Endothelial cell of umbilical vein (primary cell): ENCODE results near the gene SOCS3. TPM values are rescaled to one million over a fixed set of nuclear protein-coding genes. Genes with fewer than 3 reads are reported as not detected.

Experiments
- BruUV-seq: library from RNA; stranded (reverse); fragments of 400-500 nt; replicated peaks from 2 replicates; lab custom pipeline; 2021; lab: Mats Ljungman, UMichigan
- CTCF ChIA-PET: fragments of 300-600, 350-600 bp; sonication (Branson Sonifier 250); formaldehyde crosslinking; loops from one replicate; lab custom pipeline; 2021; ENCODE audit warnings: antibody characterized with exemption, inconsistent platforms; lab: Charles Lee
- POLR2A ChIA-PET: fragments of 300-600, 350-600 bp; sonication (Branson Sonifier 250); formaldehyde crosslinking; loops from one replicate; lab custom pipeline; 2021; ENCODE audit warnings: antibody characterized with exemption, inconsistent platforms; lab: Charles Lee
- DNase-seq: peaks from one replicate; pipeline ENCODE4 v3.0.0-alpha.2; 2011; ENCODE audit warnings: low read depth, low spot score
- FAIRE-seq: peaks from 2 replicates; lab custom pipeline; 2011; peaks lifted over from hg19 to GRCh38; lab: Jason Lieb, UNC
- H2AFZ ChIP-seq: 2 replicates; pipeline ENCODE4 v1.6.0; 2012; ENCODE audit warnings: low read depth, low read length, control low read depth, inconsistent platforms
- H3K27ac ChIP-seq: 2 replicates; pipeline ENCODE4 v1.5.1; 2011; ENCODE audit warnings: low read depth, mild to moderate bottlenecking, control low read depth, low read length, moderate library complexity; ENCODE audit not compliant: insufficient read depth
- H3K27me3 ChIP-seq, 2 experiments: 2 replicates each; pipeline versions ENCODE4 v1.6.0 to v1.6.1; 2011; ENCODE audit warnings: low read length in 2 of 2, mixed read lengths in 1 of 2; ENCODE audit not compliant: control insufficient read depth in 2 of 2, insufficient read depth in 2 of 2
- H3K36me3 ChIP-seq, 2 experiments: 2 replicates in 1 of 2; 3 replicates in 1 of 2; pipeline ENCODE4 v1.5.1; 2011; ENCODE audit warnings: low read length in 2 of 2, mild to moderate bottlenecking in 1 of 2, moderate library complexity in 1 of 2; ENCODE audit not compliant: control insufficient read depth in 2 of 2, insufficient read depth in 2 of 2; ENCODE audit errors: extremely low read depth in 1 of 2
- H3K4me1 ChIP-seq: 3 replicates; pipeline ENCODE4 v1.5.1; 2011; ENCODE audit warnings: mild to moderate bottlenecking, low read length; ENCODE audit not compliant: control insufficient read depth, insufficient read depth; ENCODE audit errors: extremely low read depth
- H3K4me2 ChIP-seq: 2 replicates; pipeline ENCODE4 v1.6.1; 2011; ENCODE audit warnings: low read length, control low read depth, mixed read lengths; ENCODE audit not compliant: insufficient read depth
- H3K4me3 ChIP-seq, 3 experiments: fragments of 200-600 bp in 1 of 3; sonication (generic), shearing (Covaris generic) in 1 of 3; replicated peaks in 1 of 3; 2 replicates each; pipeline ENCODE4 v1.5.1; 2011 to 2016; ENCODE audit warnings: control low read depth in 3 of 3, low read length in 3 of 3, mild to moderate bottlenecking in 2 of 3, inconsistent platforms in 1 of 3, low read depth in 1 of 3, moderate library complexity in 1 of 3; ENCODE audit not compliant: insufficient read depth in 1 of 3
- H3K79me2 ChIP-seq: 2 replicates; pipeline ENCODE4 v1.6.0; 2012; ENCODE audit warnings: low read length, inconsistent platforms; ENCODE audit not compliant: control insufficient read depth, insufficient read depth
- H3K9ac ChIP-seq: replicated peaks from 2 replicates; pipeline ENCODE3; 2011; ENCODE audit warnings: low read length, control low read depth; ENCODE audit not compliant: insufficient read depth; ENCODE audit errors: extremely low read depth
- H3K9me1 ChIP-seq: replicated peaks from 3 replicates; pipeline ENCODE4 v1.6.0; 2011; ENCODE audit warnings: mild to moderate bottlenecking, low read length; ENCODE audit not compliant: control insufficient read depth, insufficient read depth; ENCODE audit errors: extremely low read depth
- H3K9me3 ChIP-seq: replicated peaks from 2 replicates; pipeline ENCODE4 v1.5.1; 2012; ENCODE audit warnings: low read length, inconsistent platforms; ENCODE audit not compliant: control insufficient read depth, insufficient read depth
- H4K20me1 ChIP-seq: replicated peaks from 2 replicates; pipeline ENCODE3; 2011; ENCODE audit warnings: mild to moderate bottlenecking, low read length; ENCODE audit not compliant: control insufficient read depth, insufficient read depth; ENCODE audit errors: extremely low read depth
- EZH2 ChIP-seq: IDR thresholded peaks from 2 replicates; pipeline ENCODE4 v1.6.1; 2012; ENCODE audit warnings: borderline replicate concordance, low read depth, mild to moderate bottlenecking, moderate library complexity, low read length, inconsistent platforms; ENCODE audit not compliant: severe bottlenecking
- FOS ChIP-seq: IDR thresholded peaks from 2 replicates; pipeline ENCODE4 v1.6.1; 2011; ENCODE audit warnings: mild to moderate bottlenecking, low read length, moderate library complexity, borderline replicate concordance; ENCODE audit not compliant: insufficient read depth
- GATA2 ChIP-seq: IDR thresholded peaks from 2 replicates; pipeline ENCODE4 v1.7.0; 2011; ENCODE audit warnings: low read depth, mild to moderate bottlenecking, moderate library complexity, mixed read lengths, low read length; ENCODE audit not compliant: insufficient read length, insufficient read depth
- JUN ChIP-seq: IDR thresholded peaks from 2 replicates; pipeline ENCODE4 v1.6.1; 2011; ENCODE audit warnings: borderline replicate concordance, low read depth; ENCODE audit not compliant: insufficient read length, insufficient read depth
- MYC ChIP-seq: IDR thresholded peaks from one replicate; pipeline ENCODE4 v1.6.1; 2011; ENCODE audit warnings: mild to moderate bottlenecking, low read depth, low read length
- POLR2A ChIP-seq: IDR thresholded peaks from 2 replicates; pipeline ENCODE4 v1.6.1; 2012; ENCODE audit warnings: low read depth, mild to moderate bottlenecking, control low read depth, low read length
- POLR2AphosphoS5 ChIP-seq: IDR thresholded peaks from 2 replicates; pipeline ENCODE4 v1.6.1; 2012; ENCODE audit warnings: low read depth, mild to moderate bottlenecking, control low read depth, low read length, moderate library complexity; ENCODE audit not compliant: insufficient read depth
- dilution Hi-C: fragments of 300-500 bp; cut with MboI; formaldehyde crosslinking; loops from one replicate; pipeline ENCODE4 v1.15.0; 2019; ENCODE audit warnings: low sequenced_read_pairs; ENCODE audit not compliant: extremely low pct_ligation_motif_present
- intact Hi-C: fragments of 100-400 bp; cut with micrococcal nuclease; formaldehyde crosslinking; loops from one replicate; pipeline ENCODE4 v1.10.0; 2022
- polyA plus RNA-seq, 4 experiments: library from polyadenylated mRNA; depleted of rRNA in 3 of 4; stranded (reverse) in 3 of 4; unstranded in 1 of 4; fragments of >200 nt; gene quantifications; 2 replicates each; pipeline versions ENCODE4 v1.2.1 to v1.2.3, GENCODE V29; 2011 to 2012; ENCODE audit warnings: missing spikeins in 1 of 4
- total RNA-seq: library from RNA; stranded (reverse); gene quantifications from 2 replicates; pipeline ENCODE4 v1.2.3, GENCODE V29; 2021
- TF ChIP-seq, protein P1 (sequence below), 2 donors: IDR thresholded peaks; 1 replicate in 1 of 2; 2 replicates in 1 of 2; pipeline ENCODE4 v1.5.1; 2011; ENCODE audit warnings: low read length in 2 of 2, mild to moderate bottlenecking in 2 of 2, moderate library complexity in 2 of 2, control low read depth in 1 of 2, inconsistent platforms in 1 of 2, low read depth in 1 of 2; ENCODE audit not compliant: insufficient read depth in 1 of 2; ENCODE audit errors: extremely low read depth in 1 of 2
- TF ChIP-seq, protein P2 (sequence below): IDR thresholded peaks from 2 replicates; pipeline ENCODE4 v1.6.1; 2011; ENCODE audit not compliant: insufficient read depth, insufficient read length

Gene SOCS3
- total and polyA plus RNA-seq, 2 donors (not counting 3 experiments of a cell fraction or from before 2014, with no cell fraction given): 6.2 to 14.3 TPM

DNA sequence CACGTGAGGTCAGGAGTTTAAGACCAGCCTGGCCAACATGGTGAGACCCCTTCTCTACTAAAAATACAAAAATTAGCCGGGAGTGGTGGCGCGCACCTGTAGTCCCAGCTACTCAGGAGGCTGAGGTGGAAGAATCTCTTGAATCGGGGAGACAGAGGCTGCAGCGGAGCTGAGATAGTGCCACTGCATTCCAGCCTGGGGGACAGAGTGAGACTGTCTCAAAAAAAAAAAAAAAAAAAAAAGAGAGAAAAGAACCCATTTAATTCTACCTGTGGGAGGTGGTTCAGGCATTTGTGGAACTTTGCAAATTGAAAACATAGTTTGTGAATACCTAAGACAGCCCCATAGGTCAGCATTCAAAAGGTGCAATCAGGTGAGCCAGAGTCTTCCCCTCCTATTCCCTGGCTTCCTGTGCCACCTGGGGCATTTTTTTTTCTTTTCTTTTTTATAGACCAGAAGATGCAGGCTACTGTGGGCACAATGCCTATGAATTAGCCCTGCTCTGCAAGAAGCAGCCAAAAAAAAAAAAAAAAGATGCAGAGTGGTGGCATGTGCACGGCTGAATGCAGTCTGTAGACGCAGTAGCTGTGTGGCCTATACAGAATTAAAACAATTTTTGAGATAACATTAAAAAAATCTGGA, 9.1 kb upstream of the SOCS3 start:
- H3K27ac ChIP-seq: no peak overlapping the region
- no peak overlapping the region for H3K4me3 ChIP-seq
- no peak overlapping the region for H3K9ac ChIP-seq
- no peaks in the 10 kb centered on the region for H3K9me3 ChIP-seq
- no peaks in the 10 kb centered on the region for H3K79me2 ChIP-seq
- no peak overlapping the region for H3K4me2 ChIP-seq
- CTCF ChIA-PET: interaction anchor here (1.1 to 4.2 kb wide), 7 partner anchors 8 to 57 kb away, joined by 3 to 22 read pairs (median 4); no protein-coding TSS in a partner anchor
- peaks cover 11% of the 10 kb centered on the region for H3K4me1 ChIP-seq
- H3K9me1 ChIP-seq: no peaks in the 10 kb centered on the region
- POLR2A ChIA-PET: no interaction called here
- no peaks in the 10 kb centered on the region for H3K36me3 ChIP-seq
- dilution Hi-C loops (no loop called here), intact Hi-C loops (no loop called here)
- DNase-seq (no peak), FAIRE-seq (no peak)
- H2AFZ ChIP-seq: no peak overlapping the region
- no peak for TF ChIP-seq EZH2
- TF ChIP-seq, protein P1, sequence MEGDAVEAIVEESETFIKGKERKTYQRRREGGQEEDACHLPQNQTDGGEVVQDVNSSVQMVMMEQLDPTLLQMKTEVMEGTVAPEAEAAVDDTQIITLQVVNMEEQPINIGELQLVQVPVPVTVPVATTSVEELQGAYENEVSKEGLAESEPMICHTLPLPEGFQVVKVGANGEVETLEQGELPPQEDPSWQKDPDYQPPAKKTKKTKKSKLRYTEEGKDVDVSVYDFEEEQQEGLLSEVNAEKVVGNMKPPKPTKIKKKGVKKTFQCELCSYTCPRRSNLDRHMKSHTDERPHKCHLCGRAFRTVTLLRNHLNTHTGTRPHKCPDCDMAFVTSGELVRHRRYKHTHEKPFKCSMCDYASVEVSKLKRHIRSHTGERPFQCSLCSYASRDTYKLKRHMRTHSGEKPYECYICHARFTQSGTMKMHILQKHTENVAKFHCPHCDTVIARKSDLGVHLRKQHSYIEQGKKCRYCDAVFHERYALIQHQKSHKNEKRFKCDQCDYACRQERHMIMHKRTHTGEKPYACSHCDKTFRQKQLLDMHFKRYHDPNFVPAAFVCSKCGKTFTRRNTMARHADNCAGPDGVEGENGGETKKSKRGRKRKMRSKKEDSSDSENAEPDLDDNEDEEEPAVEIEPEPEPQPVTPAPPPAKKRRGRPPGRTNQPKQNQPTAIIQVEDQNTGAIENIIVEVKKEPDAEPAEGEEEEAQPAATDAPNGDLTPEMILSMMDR (IDR thresholded peaks at IDR 0.05; ENCODE audit: extremely low read depth in 1 of 2, insufficient read depth in 1 of 2, low read depth in 1 of 2, low read length in 2 of 2): no peak
- TF ChIP-seq JUN: no peak
- TF ChIP-seq, protein P2, sequence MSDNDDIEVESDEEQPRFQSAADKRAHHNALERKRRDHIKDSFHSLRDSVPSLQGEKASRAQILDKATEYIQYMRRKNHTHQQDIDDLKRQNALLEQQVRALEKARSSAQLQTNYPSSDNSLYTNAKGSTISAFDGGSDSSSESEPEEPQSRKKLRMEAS: no peak
- no peak for TF ChIP-seq GATA2
- TF ChIP-seq MYC: no peak
- no peak for TF ChIP-seq POLR2AphosphoS5
- TF ChIP-seq FOS: no peak
- no peak for TF ChIP-seq POLR2A
- no TSS peak for BruUV-seq
- no peaks in the 10 kb centered on the region for H3K27me3 ChIP-seq
- H4K20me1 ChIP-seq: no peaks in the 10 kb centered on the region
